ENCODE results near the gene ZCCHC17. TPM values are rescaled to one million over a fixed set of nuclear protein-coding genes. Genes with fewer than 3 reads are reported as not detected.

Gene ZCCHC17
- total RNA-seq, 1 donor from 2014 or later, result 50.1 TPM

DNA sequence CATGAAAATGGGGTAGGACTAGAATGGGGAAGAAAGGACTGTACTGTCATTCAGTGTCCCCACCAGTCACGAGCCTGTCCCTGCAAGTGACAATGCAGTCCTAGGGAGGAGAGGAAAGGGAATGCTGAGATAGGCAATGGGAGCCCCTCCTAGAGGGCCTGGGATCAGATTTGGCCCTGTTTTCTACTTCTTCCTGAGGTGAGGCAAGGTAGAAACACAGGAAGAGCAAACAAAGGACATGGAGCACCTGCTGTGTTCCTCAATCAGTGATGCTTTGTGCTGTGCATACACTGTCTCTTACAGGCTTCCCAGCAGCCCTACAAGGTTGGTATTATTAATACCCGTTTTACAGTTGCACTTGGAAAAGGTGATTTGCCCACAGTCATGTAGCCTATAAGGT is 70.0 kb downstream of the ZCCHC17 start:
- no peak for FAIRE-seq
- DNase-seq (ENCODE audit: low spot score in 2 of 2), result no peak

DNA sequence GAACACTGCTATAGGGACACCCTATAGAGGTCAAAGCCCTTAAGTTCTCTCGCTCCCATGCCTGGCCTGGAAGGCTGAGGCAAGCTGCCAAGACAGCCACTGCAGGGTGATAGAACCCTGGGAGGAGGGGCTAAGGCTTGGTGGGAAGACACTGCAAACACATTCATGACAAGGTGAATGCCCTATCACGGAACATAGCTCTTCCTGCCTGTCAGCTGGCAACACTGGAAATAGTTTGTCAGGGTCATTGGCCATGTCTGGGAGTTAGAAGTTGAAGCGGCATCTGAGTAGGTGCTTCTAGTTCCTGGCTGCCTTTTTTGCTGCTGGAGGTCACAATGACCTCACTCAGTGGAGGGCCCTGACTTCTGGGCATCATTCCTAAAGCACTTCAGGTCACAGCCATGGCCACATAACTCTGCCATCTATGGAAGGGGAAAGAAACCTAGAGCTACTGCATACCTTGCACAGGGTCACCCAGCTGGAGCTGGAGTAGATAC is 71.8 kb downstream of the ZCCHC17 start:
- FAIRE-seq, result no peak
- no peak for DNase-seq (ENCODE audit: low spot score in 2 of 2)

DNA sequence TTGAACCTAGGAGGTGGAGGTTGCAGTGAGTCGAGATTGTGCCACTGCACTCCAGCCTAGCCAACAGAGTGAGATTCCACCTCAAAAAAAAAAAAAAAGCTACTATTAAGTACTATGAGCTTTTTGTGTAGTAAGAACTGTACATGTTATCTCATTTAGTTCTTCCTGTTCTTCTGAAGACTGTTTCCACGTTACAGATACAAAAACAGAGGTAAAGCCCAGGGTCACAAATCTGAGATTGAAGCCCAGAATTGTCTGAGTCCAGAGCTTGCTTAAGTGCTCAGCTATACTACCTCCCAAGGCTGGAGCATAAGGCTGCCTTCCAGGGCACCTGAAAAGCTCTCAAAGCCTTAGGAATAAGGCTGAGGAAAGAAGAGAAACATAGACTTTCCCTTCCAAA is 73.2 kb downstream of the ZCCHC17 start:
- DNase-seq (ENCODE audit: low spot score in 2 of 2) (no peak), FAIRE-seq (no peak)

DNA sequence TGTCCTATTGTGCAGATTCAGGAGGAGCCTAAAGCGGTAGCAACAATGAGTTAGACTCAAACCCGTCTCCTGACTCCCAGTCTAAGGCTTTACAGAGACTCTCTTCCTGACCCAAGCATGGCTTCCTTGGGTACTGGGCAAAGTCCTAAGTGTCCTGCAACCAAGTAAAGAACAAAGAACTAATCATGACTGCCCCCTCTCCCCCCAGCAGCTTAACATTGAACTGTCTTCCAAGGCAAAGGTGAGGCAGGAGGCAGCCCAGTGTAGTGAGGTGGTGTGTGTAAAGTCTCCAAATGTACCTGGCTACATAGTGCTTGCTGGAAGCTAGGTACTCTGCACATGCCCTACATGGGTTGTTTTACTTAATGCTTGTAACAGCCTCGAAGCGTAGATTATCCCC is 73.7 kb downstream of the ZCCHC17 start:
- DNase-seq (ENCODE audit: low spot score in 2 of 2) (no peak), FAIRE-seq (no peak)

DNA sequence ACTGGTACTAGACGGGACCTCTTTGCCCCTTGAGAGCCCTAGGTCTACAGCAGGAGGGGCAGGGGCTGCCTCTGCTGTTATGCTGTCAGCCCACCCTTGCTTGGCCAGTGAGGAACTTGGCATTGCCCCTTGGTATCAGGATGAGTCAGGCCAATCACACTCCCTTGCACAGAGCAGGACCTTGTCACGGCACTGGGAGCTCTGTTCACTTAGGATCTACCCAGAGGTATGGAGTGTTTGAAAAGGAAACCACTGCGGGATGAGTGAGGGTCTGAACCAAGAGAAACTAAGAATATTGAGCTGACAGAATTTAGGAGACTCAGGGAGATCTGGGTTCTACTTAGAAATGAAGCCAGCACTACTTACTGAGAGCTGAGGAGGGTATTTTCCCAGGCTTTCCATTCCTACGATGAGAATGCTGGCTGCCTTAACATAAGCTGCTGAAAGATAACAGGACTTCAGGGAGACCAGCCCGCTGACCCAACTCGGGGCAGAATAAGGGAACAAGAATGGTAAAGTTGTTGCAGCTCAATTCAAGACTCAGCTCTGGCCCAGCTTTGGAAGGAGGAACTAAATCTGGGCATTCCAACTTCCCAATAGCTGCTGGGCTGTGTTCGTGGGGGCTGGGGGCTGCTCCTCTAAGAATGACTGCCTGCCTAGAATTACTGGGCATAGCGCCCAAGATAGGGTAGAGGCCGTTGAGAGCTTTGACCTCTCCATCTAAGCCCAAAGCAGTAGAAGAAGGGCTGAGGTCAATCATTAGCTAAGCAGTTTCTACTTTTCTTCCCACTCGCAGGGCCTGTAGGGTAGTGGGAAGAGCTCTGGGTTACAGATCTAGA is 74.5 kb downstream of the ZCCHC17 start:
- FAIRE-seq (no peak), DNase-seq (ENCODE audit: low spot score in 2 of 2) (no peak)

DNA sequence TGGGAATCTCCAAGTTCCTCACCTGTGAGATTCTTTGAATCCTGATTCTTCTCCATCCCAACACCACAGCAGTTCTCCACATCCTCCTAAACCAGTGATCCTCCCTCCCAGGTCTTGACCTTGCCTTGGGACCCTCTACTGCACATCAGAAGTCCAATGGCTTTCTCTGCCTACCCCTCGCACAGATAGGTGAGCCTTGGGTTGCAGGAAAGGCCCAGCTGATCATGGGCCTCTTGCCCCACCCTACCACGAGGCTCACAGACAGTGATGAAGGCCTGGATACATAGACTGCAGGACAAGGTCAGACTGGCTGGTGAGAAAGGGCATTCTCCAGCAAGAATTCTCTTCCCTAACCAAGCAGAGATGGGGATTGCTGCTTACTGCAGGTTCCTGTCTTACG is 75.2 kb downstream of the ZCCHC17 start:
- no peak for DNase-seq (ENCODE audit: low spot score in 2 of 2)

DNA sequence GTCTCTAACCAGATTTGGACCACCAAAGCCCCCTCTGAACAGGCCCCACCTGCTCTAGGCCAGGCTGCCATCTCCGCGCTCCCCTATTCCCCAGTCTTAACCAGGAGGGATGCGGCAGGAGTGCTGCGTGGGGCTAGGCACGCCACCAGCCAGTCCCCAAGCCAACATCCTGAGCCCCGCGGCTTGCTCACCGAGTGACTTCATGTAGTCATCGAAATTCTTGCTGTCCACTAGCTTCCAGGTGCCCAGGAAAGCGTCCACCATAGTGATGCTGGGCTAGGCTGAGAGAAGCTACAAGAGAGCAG is 75.9 kb downstream of the ZCCHC17 start:
- FAIRE-seq (no peak), DNase-seq (ENCODE audit: low spot score in 2 of 2) (no peak)

More for the DNA sequence above, 75.2 kb downstream of the ZCCHC17 start:
- no peak for FAIRE-seq

DNA sequence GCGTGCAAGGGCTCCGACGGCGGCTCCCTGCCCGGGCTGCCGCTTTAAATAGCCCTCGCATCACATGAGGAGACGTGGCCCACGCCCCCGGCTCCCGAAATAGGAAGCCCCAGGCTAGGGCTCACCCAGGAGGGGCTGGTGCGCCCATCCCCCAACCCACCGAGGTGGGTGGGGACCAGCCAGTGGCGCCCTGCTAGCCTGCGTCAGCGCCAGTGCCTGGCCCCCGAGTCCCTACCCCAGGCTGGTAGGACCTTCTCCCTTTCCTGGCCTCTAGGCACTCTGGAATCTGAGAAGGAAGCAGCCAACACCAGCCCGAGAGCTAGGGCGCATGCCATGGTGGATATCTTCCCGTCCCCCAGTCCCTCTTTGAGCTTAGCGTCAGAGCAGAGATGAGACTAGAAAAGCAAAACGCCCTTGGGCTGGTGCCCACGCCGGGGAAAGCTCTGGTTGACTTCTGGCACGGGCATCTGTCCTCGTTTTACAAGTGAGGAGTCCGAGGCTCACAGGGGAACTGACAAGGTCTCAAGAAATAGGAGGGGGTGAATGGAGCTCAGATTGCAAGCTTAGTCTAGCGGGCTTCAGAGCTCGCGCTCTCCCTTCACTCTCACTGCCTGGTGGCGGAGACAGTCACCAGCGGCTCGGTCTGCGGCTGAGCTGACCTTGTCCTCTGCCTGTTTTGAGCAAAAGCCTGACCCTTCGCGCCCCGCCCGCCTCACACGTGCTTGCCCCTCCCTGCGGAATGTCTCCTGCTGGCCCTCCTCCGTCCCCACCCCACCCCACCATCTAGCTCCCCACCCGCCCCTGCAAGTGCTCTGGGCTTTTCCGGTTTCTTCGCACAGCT is 76.4 kb downstream of the ZCCHC17 start, which contains the start of gene FABP3:
TSS of gene FABP3 (minus strand) at position 21 of the 841 bp plus-strand sequence. CDS start 62 bp downstream, outside the sequence.
- FAIRE-seq, result no peak
- DNase-seq (ENCODE audit: low spot score in 2 of 2), result peak; percentile 50 to 61

DNA sequence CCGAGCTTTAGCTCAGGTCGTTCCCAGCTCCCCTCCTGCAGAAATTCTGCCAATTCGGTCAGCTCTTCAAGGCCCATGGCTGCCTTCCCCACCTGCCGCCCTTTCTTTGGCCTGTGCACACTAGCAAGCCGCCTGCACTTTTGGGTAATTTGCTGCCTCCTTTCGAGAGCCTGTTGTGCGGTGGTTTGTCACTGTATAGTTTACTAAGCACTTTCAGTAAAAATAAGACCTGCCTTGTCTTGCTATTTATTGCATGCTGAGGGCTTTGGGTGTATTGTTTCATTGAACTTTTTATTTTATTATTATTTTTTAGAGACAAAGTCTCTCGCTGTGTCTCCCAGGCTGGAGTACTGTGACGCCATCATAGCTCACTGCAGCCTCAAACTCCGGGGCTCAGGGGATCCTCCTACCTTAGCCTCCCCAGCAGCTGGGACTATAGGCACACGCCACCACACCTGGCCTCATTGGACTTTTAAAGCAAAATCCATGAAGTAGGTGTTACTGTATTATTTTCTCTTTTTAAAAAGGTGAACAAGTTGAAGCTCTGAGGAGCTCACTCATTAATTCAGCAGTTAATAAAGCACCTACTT is 77.2 kb downstream of the ZCCHC17 start:
- no peak for FAIRE-seq

DNA sequence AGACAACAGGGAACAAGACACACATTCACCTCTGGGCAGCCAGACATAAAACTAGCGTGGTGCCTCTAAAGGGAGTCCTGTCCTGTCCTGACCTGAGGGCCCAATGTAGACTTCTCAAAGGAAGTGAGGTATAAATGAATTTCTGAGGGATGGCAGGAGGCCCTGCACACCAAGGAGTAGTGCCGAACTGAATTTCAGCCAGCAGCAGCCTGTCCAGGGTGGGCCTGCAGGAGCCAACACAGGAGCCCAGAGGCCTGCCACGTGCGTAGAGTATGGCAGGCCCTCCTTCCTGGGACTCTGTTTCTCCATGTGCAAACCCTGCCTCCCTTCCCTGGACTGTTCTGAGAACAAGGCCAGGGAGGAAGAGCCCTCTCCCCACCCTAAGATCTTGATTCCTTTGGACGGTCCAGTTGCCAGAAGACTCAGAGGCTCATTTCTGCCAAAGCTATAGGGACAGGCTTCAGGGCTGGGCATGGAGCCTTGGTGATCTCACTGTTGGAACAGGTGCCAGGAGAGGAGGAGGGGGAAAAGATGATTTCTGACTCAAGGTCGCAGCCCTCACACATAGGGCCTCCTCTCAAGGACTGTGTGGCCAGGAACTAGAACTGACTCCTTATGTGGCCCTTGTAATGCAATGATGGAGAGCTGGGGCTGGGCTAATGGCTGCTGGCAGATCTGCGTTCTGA is 77.8 kb downstream of the ZCCHC17 start:
- FAIRE-seq, result no peak
- no peak for DNase-seq (ENCODE audit: low spot score in 2 of 2)

More for the DNA sequence above, 77.2 kb downstream of the ZCCHC17 start:
- DNase-seq (ENCODE audit: low spot score in 2 of 2), result no peak

DNA sequence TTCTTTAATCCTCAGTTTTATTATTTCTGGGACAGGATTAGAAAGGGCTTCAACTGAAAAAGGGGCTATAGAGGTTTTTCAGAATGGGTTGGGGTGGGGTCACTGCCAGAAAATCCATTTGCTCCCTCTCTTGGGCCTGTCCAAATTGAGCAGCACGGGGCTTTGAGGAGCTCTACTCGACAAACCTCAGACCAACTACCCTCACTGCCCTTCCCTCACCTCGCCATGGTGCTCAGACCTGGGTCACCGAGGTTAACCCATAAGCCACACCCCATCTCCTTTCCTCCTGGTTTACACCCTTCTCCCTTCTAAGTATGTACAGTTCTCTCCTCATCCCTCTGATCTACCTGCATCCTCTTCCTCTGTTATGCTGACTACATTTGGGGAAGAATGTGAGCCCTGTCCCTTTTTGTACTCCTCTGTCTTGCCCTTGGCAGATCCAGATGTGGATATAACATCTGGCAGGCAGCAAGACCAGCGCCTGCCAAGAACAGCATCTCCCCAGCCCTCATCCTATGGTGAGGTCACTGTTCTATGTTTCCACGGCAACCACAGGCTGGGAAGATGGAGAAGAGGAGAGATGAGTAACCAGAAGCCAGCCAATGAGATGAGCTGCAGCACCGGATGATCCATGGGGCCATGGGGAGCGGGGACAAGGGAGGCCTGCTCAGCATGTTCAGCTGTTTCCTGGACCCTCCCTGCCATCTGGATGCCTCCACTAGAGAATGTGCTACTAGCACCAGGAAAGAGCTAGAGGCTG is 79.7 kb downstream of the ZCCHC17 start:
- peak; percentile 68 to 70 for DNase-seq (ENCODE audit: low spot score in 2 of 2)
- peak; percentile 8 for FAIRE-seq

DNA sequence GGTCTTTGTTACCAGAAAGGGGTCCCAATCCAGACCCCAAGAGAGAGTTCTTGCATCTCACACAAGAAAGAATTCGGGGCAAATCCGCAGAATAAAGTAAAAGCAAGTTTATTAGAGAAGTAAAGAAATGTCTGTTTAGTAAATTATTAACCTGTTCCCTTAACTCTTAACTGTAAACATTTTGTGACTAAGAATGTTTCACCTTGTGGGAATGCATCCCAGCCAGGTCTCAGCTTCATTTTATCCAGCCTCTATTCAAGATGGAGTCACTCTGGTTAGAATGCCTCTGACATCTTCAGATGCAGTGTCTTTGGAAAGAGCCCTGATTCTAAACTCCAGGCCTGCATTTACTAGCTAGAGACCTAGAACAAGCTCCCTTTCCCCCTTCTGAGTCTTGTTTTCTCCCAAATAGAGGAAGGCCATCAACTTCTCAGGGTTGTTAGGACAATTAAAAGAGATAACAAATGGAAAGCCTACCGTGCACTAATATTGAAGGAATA is 80.6 kb downstream of the ZCCHC17 start:
- no peak for FAIRE-seq
- DNase-seq (ENCODE audit: low spot score in 2 of 2), result no peak

DNA sequence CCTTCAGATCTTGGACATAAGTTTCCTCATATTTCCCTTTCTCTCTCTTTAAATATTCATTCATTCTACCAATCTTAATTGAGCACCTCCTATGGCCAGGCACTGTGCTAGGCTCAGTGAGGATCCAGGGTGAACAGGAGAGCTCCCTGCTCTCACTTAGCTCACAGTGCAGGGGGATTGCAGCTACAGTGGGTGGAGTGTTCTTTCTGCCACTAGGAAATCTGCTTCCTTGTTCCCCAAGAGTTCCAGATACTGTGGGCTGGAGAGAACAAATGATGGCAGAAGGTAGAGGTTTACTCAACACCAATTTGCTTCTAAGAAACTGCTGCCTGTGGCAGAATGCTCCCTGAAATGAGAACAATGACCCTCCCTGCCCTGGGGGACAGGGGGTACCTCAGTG is 81.2 kb downstream of the ZCCHC17 start:
- DNase-seq (ENCODE audit: low spot score in 2 of 2), result no peak
- FAIRE-seq, result no peak

DNA sequence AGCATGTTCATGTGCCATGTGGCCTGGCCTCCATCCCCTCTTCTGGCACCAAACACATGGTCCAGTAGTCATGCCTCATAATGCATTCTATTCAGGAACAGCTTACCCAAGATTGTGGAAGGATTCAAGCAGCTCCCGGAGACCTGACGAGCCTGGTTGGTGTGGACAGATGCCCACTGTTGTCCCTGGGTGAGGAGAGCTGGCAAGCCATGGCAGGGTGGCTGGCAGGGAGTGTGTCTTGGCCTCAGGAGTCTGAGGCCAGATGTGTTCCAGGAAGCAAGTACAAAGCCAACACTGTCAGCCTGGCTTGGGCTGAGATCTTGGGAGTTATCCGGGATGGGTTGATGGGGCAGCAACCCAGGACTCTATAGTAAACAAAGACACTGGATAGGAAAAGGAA is 83.3 kb downstream of the ZCCHC17 start:
- DNase-seq (ENCODE audit: low spot score in 2 of 2) (no peak), FAIRE-seq (no peak)

DNA sequence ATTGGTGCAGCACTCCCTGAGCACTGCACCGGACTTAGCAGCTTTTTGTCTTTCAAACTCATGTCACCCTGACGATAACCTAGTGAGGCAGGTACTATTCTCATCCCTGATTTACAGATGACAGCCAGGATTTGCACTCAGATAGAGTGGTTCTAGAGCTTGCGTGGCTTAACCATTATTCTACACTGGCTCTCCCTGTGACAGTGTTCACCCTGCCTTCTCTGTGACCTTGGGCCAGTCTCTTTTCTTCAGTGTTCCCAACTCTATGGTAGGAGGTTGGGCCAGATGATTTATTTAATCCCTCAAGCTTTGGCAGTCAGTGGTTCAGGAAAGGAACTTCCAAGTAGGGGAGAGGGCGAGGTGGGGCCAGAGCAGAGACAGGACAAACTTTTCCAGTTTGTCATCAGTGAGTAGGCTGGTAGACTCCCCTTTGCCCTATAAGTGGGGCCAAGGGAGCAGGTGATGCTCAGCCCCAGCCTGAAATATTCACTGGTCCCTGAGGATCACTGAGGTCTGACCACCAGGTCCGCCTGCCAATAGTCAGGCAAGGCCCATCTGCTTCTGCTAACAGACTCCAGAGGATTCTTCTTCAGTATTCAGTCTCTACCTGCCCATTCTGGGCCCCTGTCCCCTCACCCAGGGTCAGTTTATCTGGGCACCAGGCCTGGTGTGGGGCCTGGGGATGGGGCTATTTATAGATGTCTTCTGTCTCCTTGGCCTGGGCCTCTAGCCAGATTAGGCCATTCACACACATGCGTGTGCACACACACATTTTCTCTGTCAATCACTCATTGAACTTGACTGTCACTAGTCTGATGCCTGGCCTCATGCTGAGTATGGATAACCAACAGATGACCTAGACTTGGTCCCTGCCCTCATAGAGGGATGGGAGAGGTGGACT is 84.8 kb downstream of the ZCCHC17 start:
- FAIRE-seq (no peak), DNase-seq (ENCODE audit: low spot score in 2 of 2) (no peak)

DNA sequence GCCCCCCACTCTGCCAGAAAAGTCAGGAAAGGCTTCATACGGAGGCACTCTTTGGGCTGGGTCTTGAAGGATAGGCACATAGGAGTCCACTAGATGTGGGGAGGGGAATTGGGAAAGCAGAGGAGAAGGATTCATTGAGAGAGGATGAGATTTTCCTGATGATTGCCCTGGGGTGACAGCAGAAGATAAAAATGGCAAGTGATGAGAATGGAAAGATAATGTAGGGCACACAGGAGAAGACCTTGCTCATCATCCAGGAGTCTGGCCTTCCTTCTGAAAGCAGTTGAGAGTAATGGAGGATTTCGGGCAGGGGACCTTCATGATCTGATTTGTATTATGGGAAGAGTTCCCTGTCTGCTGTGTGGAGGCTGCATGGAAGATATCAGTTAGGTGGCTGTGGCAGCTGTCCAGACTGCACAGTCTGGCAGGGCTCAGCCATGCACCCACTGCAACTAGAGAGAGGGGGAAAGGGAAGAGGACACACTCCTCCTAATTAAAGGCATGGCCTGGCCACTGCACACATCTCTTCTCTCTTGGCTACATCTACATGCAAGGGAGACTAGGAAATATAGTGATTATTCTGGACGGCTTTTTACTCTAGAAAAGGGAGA is 85.7 kb downstream of the ZCCHC17 start:
- DNase-seq (ENCODE audit: low spot score in 2 of 2) (no peak), FAIRE-seq (no peak)

DNA sequence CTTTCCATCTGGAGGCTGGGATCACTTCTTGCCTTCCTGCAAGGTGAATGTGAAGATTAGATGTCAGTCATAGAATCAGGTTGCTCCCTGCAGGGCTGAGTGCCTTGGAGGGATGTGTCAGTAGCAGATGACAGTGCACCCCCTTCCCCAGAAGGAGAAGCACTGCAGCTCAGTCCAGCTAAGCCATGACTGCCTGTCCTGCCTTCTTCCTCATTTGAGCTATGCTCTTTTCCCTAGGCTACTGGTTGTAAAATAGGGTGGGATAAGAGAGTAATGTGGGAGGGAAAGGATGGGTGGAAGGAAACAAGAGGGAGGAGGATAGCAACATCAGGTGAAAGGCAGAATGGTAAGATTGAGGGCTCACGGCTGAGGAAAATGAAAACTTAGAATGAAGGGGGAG is 87.1 kb downstream of the ZCCHC17 start:
- no peak for FAIRE-seq
- DNase-seq (ENCODE audit: low spot score in 2 of 2), result no peak
